Measurements from ENCODE around the gene ELMO1. TPM values are rescaled to one million over a fixed set of nuclear protein-coding genes. Genes with fewer than 3 reads are reported as not detected.

Gene ELMO1
- total RNA-seq, 1 donor from 2014 or later = 66.1 TPM

- H3K27ac Mint-ChIP-seq = no peak overlapping the region
- peaks cover 3% of the 10 kb centered on the region for H3K4me1 Mint-ChIP-seq (ENCODE audit: low read depth)
- no peaks in the 10 kb centered on the region for H3K9me3 Mint-ChIP-seq (ENCODE audit: low read depth)
- no peaks in the 10 kb centered on the region for H3K27me3 Mint-ChIP-seq
- peaks cover 5% of the 10 kb centered on the region for H3K36me3 Mint-ChIP-seq (ENCODE audit: insufficient read depth)
- DNase-seq (ENCODE audit: low spot score, unreplicated experiment) = no peak
- no peak for TF ChIP-seq CTCF (IDR thresholded peaks at IDR 0.05; ENCODE audit: unreplicated experiment)
- H3K4me3 Mint-ChIP-seq (ENCODE audit: low read depth) = no peak overlapping the region
Measured at GRCh38 chr7:37054624-37055241, 393.9 kb downstream of the ELMO1 start.

DNA sequence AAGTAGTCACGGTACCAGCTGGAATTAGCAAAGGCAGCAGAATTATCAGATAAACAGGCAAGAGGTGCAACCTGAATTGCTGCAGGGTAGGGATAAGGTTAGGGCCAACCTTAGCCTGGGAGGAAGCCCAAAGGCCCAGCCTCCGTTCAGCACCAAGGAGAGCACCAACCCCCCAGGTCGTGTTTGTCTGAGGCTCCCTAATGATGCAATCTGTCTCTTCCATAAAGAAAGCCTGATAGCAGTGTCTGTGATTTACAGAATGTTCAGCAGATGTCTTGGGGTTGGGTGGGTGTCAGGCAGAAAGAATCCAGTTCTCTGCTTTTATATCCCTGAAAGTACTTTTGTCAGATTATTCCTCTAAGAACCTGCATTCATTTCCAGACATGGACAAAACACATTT lies 396.0 kb downstream of the ELMO1 start:
- Mint-ChIP-seq H3K36me3 (ENCODE audit: insufficient read depth) (peaks cover 3% of the 10 kb centered on the region), H3K27ac (no peak overlapping the region), H3K27me3 (no peaks in the 10 kb centered on the region), H3K4me3 (ENCODE audit: low read depth) (no peak overlapping the region), H3K4me1 (ENCODE audit: low read depth) (peaks cover 17% of the 10 kb centered on the region), H3K9me3 (ENCODE audit: low read depth) (no peaks in the 10 kb centered on the region)
- no peak for TF ChIP-seq CTCF (IDR thresholded peaks at IDR 0.05; ENCODE audit: unreplicated experiment)
- peak; percentile 51 for DNase-seq (ENCODE audit: low spot score, unreplicated experiment)

GRCh38 chr7:37050801-37051200 lies 397.9 kb downstream of the ELMO1 start:
- no peak for TF ChIP-seq CTCF (IDR thresholded peaks at IDR 0.05; ENCODE audit: unreplicated experiment)
- H3K9me3 Mint-ChIP-seq (ENCODE audit: low read depth) = no peaks in the 10 kb centered on the region
- peaks cover 34% of the 10 kb centered on the region for H3K4me1 Mint-ChIP-seq (ENCODE audit: low read depth)
- no peaks in the 10 kb centered on the region for H3K36me3 Mint-ChIP-seq (ENCODE audit: insufficient read depth)
- no peak overlapping the region for H3K4me3 Mint-ChIP-seq (ENCODE audit: low read depth)
- DNase-seq (ENCODE audit: low spot score, unreplicated experiment) = no peak
- H3K27me3 Mint-ChIP-seq = no peaks in the 10 kb centered on the region
- H3K27ac Mint-ChIP-seq = no peak overlapping the region

DNA sequence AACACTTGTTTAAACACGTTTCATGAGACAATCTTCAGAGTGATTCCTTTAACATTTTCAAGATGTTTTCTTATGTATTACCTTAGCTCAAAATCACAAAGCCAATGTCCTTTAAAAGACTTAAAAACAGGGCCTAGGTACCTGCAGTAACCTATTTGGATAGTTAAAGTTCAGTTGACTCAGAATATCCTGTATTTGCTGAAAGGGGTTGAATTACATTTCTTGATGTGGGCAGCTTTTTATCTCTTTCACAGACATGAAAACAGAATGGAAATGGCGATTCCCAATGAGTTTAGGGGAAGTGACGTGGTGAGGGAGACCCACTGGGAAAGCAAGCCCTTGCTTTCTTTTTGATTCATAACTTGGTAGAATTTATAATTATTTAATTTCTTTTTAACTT lies 400.0 kb downstream of the ELMO1 start:
- Mint-ChIP-seq H3K27me3 (no peaks in the 10 kb centered on the region), H3K36me3 (ENCODE audit: insufficient read depth) (no peaks in the 10 kb centered on the region), H3K4me1 (ENCODE audit: low read depth) (peaks cover 45% of the 10 kb centered on the region), H3K4me3 (ENCODE audit: low read depth) (no peak overlapping the region), H3K9me3 (ENCODE audit: low read depth) (no peaks in the 10 kb centered on the region), H3K27ac (peak overlapping the region; percentile 89)
- no peak for TF ChIP-seq CTCF (IDR thresholded peaks at IDR 0.05; ENCODE audit: unreplicated experiment)
- DNase-seq (ENCODE audit: low spot score, unreplicated experiment) = no peak

- no peaks in the 10 kb centered on the region for H3K36me3 Mint-ChIP-seq (ENCODE audit: insufficient read depth)
- peak overlapping the region; percentile 18 for H3K4me3 Mint-ChIP-seq (ENCODE audit: low read depth)
- no peak for TF ChIP-seq CTCF (IDR thresholded peaks at IDR 0.05; ENCODE audit: unreplicated experiment)
- no peak for DNase-seq (ENCODE audit: low spot score, unreplicated experiment)
- H3K27me3 Mint-ChIP-seq = no peaks in the 10 kb centered on the region
- H3K4me1 Mint-ChIP-seq (ENCODE audit: low read depth) = peaks cover 44% of the 10 kb centered on the region
- H3K27ac Mint-ChIP-seq = peak overlapping the region; percentile 99
- H3K9me3 Mint-ChIP-seq (ENCODE audit: low read depth) = no peaks in the 10 kb centered on the region
Measured at GRCh38 chr7:37047260-37047659, 401.4 kb downstream of the ELMO1 start.
